ENCODE data around the gene IQSEC1. TPM values are rescaled to one million over a fixed set of nuclear protein-coding genes. Genes with fewer than 3 reads are reported as not detected.
"Not testable (repeated sequence)": the region's sequence is repeated elsewhere in the genome, so short reads cannot be mapped to it uniquely, and the experiment has no call there.

IQSEC1 gene
- total RNA-seq, 1 experiment from 2014 or later: 13.3 TPM

- no peak overlapping the region for H3K4me3 Mint-ChIP-seq (ENCODE audit: low read depth, unreplicated experiment)
- H3K27ac Mint-ChIP-seq (ENCODE audit: unreplicated experiment): no peak overlapping the region
- CTCF ChIA-PET: interaction anchor here (0.5 kb wide), 1 partner anchor 160 kb away, joined by 6 read pairs; no protein-coding TSS in a partner anchor
- no peaks in the 10 kb centered on the region for H3K36me3 Mint-ChIP-seq (ENCODE audit: insufficient read depth, unreplicated experiment)
- peaks cover 81% of the 10 kb centered on the region for H3K27me3 Mint-ChIP-seq (ENCODE audit: unreplicated experiment)
- intact Hi-C loops (cut with micrococcal nuclease; ENCODE audit: unreplicated experiment): no loop called here
- no peaks in the 10 kb centered on the region for H3K4me1 Mint-ChIP-seq (ENCODE audit: low read depth, unreplicated experiment)
- TF ChIP-seq, protein P1, sequence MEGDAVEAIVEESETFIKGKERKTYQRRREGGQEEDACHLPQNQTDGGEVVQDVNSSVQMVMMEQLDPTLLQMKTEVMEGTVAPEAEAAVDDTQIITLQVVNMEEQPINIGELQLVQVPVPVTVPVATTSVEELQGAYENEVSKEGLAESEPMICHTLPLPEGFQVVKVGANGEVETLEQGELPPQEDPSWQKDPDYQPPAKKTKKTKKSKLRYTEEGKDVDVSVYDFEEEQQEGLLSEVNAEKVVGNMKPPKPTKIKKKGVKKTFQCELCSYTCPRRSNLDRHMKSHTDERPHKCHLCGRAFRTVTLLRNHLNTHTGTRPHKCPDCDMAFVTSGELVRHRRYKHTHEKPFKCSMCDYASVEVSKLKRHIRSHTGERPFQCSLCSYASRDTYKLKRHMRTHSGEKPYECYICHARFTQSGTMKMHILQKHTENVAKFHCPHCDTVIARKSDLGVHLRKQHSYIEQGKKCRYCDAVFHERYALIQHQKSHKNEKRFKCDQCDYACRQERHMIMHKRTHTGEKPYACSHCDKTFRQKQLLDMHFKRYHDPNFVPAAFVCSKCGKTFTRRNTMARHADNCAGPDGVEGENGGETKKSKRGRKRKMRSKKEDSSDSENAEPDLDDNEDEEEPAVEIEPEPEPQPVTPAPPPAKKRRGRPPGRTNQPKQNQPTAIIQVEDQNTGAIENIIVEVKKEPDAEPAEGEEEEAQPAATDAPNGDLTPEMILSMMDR (IDR thresholded peaks at IDR 0.05; ENCODE audit: unreplicated experiment): no peak
- no peak for DNase-seq
- no TSS peak for BruUV-seq (replicated peaks)
- H3K9me3 Mint-ChIP-seq (ENCODE audit: low read depth, unreplicated experiment): peaks cover 9% of the 10 kb centered on the region
Observed at GRCh38 chr3:12861611-12862010, 211.6 kb downstream of the IQSEC1 start.

DNA sequence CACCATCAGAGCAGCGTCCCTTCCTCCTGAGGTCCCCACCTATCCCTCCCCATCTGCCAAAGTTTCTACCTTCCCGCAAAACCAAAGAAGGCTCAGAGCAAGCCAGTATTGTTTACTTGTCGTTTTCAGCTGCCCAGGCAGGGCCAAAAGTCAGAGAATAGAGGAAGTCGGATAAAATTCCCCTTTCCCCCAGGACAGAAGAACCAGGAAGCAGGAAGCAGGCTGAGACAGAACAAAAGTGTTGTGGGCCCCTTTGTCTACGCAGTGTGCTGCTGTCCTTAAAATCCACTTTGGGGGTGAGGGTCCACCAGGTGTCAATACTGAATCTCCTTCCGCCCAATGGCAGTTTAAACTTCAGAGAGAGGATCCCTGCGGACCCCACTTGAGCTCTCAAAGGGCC lies 213.4 kb downstream of the IQSEC1 start:
- CTCF ChIA-PET: no interaction called here
- H3K4me3 Mint-ChIP-seq (ENCODE audit: low read depth, unreplicated experiment): no peak overlapping the region
- intact Hi-C loops (cut with micrococcal nuclease; ENCODE audit: unreplicated experiment): no loop called here

DNA sequence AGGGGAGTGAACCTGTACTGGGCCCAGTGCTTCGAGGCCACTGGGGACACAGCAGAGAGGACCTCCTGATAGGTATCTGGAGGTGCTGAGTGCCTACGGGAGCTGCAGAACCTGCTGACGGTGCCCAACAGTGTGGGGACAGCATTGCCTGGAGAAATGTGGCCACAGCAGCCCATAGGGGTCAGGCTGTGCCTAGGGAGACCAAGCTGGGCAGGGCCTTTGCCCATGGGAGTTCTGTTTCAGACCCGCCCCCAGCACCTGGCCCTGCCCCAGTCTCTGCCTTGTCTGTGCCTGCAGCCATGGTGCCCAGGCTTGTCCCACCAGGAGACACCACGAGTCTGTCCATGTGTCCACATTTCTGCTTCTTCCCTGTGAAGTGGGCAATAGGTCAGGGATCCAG lies 216.6 kb downstream of the IQSEC1 start:
- no peaks in the 10 kb centered on the region for H3K4me1 Mint-ChIP-seq (ENCODE audit: low read depth, unreplicated experiment)
- no peaks in the 10 kb centered on the region for H3K36me3 Mint-ChIP-seq (ENCODE audit: insufficient read depth, unreplicated experiment)
- intact Hi-C loops (cut with micrococcal nuclease; ENCODE audit: unreplicated experiment): no loop called here
- no TSS peak for BruUV-seq (replicated peaks)
- no peak overlapping the region for H3K4me3 Mint-ChIP-seq (ENCODE audit: low read depth, unreplicated experiment)
- H3K27ac Mint-ChIP-seq (ENCODE audit: unreplicated experiment): no peak overlapping the region
- no peak for DNase-seq
- TF ChIP-seq, protein P1 (IDR thresholded peaks at IDR 0.05; ENCODE audit: unreplicated experiment): no peak
- peaks cover 91% of the 10 kb centered on the region for H3K27me3 Mint-ChIP-seq (ENCODE audit: unreplicated experiment)
- CTCF ChIA-PET: no interaction called here
- no peaks in the 10 kb centered on the region for H3K9me3 Mint-ChIP-seq (ENCODE audit: low read depth, unreplicated experiment)

More for the DNA sequence above, 213.4 kb downstream of the IQSEC1 start:
- H3K36me3 Mint-ChIP-seq (ENCODE audit: insufficient read depth, unreplicated experiment): no peaks in the 10 kb centered on the region
- TF ChIP-seq, protein P1 (IDR thresholded peaks at IDR 0.05; ENCODE audit: unreplicated experiment): no peak
- no TSS peak for BruUV-seq (replicated peaks)
- no peaks in the 10 kb centered on the region for H3K9me3 Mint-ChIP-seq (ENCODE audit: low read depth, unreplicated experiment)
- H3K27ac Mint-ChIP-seq (ENCODE audit: unreplicated experiment): no peak overlapping the region
- DNase-seq: no peak
- H3K27me3 Mint-ChIP-seq (ENCODE audit: unreplicated experiment): peaks cover 81% of the 10 kb centered on the region
- H3K4me1 Mint-ChIP-seq (ENCODE audit: low read depth, unreplicated experiment): no peaks in the 10 kb centered on the region

DNA sequence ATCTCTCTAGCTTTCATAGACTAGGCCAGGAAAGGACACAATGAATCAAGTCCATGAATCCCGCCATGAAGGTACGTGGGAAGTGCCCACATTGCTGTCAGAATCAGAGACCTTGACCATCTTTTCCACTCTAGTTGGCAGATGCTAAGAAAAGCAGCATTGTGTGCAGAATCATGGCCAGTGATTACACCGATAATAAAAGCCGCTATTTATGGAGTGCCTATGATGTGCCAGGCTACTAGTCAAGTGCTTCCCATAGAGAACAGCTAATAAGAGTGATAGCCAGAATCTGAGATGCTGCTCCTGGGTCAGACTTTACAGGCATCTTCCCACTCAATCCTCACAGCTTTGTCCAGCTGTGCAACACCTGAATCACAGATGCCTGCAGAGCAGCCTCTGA lies 218.7 kb downstream of the IQSEC1 start:
- H3K27ac Mint-ChIP-seq (ENCODE audit: unreplicated experiment): no peak overlapping the region
- no peak overlapping the region for H3K4me3 Mint-ChIP-seq (ENCODE audit: low read depth, unreplicated experiment)
- BruUV-seq (replicated peaks): no TSS peak
- no peaks in the 10 kb centered on the region for H3K4me1 Mint-ChIP-seq (ENCODE audit: low read depth, unreplicated experiment)
- CTCF ChIA-PET: no interaction called here
- no peaks in the 10 kb centered on the region for H3K9me3 Mint-ChIP-seq (ENCODE audit: low read depth, unreplicated experiment)
- peaks cover 84% of the 10 kb centered on the region for H3K27me3 Mint-ChIP-seq (ENCODE audit: unreplicated experiment)
- DNase-seq: no peak
- TF ChIP-seq, protein P1 (IDR thresholded peaks at IDR 0.05; ENCODE audit: unreplicated experiment): no peak
- intact Hi-C loops (cut with micrococcal nuclease; ENCODE audit: unreplicated experiment): no loop called here
- H3K36me3 Mint-ChIP-seq (ENCODE audit: insufficient read depth, unreplicated experiment): no peaks in the 10 kb centered on the region

DNA sequence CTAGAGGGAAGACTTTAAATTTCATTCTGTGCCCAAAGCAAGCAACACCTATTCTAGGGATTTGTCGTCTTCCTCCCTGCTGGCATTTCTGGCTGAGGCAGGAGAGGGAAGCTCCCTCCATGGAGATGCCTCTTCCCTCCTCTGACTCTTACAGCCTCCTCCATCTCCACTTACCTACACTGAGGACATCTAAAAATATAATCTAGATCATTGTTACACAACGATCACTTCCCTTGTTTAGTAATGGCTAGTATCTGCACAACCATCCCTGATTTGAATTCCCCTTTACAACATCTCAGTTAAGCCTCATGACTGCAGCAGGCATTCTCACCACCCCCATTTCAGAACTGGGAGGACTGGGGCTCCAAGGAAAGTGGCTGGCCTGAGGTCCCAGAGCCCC lies 219.4 kb downstream of the IQSEC1 start:
- H3K27ac Mint-ChIP-seq (ENCODE audit: unreplicated experiment); BruUV-seq (replicated peaks); H3K4me1 Mint-ChIP-seq (ENCODE audit: low read depth, unreplicated experiment); H3K9me3 Mint-ChIP-seq (ENCODE audit: low read depth, unreplicated experiment); H3K36me3 Mint-ChIP-seq (ENCODE audit: insufficient read depth, unreplicated experiment); H3K4me3 Mint-ChIP-seq (ENCODE audit: low read depth, unreplicated experiment); intact Hi-C loops (cut with micrococcal nuclease; ENCODE audit: unreplicated experiment); CTCF ChIA-PET; DNase-seq: not testable (repeated sequence)
- H3K27me3 Mint-ChIP-seq (ENCODE audit: unreplicated experiment): peaks cover 77% of the 10 kb centered on the region
